NCI-H345 treated with DMSO at 0.1 percent for 48 hours (cell line): Measurements from ENCODE around the gene ABHD12.

ENCODE experiments used
- DNase-seq: peaks from one replicate; lab custom pipeline; 2025; ENCODE audit not compliant: unreplicated experiment; lab: John Stamatoyannopoulos, UW

ABHD12 gene

DNA sequence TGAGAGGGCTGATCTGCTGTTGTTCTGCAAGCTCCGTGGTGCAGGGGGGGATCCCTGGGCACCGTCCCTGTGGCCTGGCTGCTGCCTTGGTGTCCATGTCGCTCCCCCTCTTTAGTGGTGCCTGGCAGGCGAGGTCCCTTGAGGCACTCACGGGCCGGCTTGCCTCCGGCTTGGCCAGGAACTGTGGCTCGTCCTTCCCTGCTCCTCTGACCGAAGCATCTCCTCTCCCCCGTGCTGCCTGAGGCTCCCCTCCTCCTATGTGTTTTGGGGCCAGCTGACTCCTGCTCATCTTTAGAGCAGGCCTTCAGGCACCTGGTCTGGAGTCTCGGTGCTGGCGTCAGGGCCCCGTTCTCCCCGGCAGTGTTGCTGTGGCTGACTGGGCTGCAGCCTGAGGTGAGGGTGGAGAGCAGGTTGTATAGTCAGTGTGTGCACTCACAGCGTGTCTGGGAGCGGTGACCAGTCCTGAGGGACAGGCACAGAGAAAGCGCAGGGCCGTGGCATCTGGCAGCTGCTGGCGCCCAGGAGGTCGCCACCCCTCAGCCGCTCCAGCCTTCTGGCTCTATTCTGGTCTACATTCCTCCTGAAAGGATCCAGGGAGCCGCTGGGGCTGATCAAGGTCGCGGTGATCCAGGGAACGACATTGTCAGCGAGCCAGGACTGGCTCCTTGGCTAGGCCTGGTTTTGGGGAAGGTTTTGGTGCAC lies 99.1 kb downstream of the ABHD12 start:
- DNase-seq: no peak

DNA sequence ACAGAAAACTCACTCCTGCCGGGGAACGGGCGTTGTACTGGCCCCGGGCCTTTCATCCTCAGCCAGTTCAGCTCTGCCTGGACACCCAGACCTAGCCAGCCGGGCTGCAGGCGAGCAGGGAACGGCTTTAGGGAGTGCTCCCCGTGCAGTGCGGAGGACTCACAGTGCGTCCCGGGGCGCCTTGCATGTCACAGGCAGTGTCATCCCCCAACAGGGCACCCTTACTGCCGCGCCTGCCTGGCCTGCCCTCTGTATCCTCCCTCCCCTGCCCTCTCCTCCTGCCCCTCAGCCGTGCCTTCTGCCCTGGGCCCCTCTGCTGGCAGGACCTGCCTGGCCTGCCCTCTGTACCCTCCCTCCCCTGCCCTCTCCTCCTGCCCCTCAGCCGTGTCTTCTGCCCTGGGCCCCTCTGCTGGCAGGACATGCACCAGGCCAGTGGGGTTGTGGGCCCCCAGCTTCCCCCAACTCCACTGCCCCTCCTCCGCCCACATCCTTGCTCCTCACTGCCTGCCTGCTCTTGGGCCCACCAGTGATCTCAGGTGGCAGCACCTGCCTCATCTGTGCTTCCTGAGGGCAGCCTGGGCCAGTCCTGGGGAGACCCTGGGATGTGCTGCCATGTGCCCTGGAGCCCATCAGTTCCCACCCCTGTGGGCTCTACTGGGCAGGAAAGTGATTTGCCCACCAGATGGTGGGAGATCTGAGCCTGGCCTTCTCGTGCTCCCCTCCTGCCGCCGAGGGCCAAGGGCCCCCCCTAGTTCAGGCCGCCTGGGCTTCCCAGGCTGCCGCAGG lies 99.8 kb downstream of the ABHD12 start:
- no peak for DNase-seq

DNA sequence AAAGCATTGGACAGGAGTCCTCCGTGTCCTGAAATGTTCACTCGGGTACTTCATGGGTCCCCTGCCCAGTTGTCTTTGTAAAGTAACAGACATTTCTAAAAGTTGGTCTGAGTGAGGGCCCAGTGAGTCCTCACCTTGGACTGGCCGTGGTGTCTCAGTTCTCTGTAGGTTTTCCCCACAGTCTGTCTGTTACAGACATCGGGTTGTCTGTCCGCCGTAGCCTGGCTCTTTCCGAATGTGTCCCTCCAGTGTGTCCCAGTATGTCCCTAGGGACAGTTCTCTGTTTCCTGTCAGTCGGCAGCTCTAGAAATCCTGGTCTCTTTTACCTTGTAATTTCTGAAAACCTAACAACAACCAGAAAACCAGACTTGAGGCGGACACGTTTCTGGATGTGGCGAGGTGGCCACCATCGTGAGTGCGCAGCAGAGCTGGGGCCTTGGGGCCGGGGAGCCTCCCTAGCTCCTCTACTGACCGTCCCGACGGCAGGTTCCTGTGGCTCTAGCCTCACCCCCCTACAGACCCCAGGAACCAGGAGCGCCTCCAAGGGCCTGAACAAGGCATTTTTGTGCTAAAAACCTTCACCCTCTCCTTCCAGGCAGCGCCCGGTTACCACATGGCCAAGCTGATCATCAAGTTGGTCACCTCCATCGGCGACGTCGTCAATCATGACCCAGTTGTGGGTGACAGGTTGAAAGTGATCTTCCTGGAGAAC lies 100.6 kb downstream of the ABHD12 start:
- no peak for DNase-seq

DNA sequence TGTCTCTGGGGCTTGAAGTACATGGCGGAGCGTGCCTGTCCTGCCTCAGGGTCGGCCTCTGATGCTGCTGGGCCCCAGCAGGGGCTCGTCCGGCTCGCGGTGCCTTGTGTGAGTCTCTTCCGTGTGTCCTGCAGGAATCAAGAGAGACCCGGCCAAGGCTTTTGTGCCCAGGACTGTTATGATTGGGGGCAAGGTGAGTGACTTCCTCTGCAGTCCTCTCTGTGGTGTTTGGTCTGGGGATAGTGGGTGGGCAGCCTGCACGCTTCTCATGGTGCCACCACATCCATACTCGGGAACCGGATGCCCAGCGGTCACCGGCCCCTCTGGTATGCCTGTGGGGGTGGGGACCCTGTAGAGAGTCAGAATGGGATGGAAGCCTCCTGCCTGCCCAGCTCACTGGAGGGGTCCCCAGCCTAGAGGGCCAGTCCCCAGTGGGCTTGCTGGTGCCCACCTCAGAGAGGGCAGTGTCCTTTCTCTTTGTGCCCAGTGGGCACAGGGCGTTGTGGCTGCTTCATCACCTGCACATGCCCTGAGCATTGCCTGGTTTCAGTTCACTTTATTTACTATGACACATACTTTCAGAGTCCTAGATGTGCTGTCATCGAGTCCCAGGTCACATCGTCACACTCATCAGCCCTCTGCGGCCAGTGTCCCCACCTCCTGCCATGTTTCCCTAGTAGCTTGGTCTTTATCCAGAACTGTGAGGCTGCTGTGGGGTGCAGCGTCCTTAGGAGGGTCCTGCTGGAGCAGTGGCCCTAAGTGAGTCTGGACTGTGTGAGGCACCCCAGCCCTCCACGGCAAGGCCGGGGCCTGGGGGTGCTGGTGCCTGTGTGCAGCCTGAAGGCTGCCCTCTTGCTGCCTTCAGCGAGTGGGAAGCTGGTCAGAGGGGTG lies 102.1 kb downstream of the ABHD12 start:
- no peak for DNase-seq

DNA sequence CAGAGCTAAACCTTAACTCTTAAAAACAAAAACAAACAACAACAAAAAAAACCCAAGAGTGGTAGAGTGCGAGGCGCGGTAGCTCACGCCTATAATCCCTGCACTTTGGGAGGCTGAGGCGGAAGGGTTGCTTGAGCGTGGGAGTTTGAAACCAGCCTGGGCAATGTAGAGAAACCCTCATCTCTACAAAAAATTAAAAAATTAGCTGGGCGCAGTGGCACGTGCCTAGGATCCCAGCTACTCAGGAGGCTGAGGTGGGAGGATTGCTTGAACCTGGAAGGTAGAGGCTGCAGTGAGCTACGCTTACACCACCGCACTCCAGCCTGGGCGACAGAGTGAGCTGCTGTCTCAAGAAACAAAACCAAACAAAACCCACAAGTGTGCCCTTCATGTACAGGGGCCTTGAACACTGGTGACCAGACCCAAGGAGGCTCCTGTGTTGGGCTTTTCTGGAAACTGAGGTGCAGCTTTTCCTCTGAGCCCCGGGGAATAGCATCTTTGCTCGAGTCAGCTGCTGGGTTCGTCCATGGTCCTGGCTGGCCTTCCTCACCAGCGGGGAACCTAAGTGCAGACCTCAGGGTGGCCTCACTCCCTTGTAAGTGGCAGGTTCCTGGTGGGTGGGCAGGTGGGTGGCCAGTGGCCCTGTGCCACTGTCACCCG lies 102.9 kb downstream of the ABHD12 start:
- no peak for DNase-seq

DNA sequence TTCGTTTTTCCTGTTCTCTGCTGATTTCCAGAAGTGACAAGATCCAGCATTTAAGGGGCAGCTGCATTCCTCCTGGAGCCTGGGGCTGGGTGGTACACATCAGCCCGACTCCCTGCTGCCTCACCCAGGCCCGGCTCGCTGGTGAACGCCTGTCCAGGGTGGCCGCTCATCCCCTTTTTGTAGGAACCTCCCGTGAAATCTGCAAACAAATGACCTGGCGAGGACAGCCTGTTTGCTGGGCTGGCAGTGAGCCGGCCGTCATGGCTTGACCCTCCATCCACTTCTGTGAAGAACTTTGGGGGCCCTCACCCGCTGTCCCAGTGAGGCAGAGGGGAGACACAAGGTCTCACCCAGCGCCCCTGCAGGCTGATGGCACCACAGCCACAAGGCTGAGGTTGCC lies 103.7 kb downstream of the ABHD12 start:
- no peak for DNase-seq

DNA sequence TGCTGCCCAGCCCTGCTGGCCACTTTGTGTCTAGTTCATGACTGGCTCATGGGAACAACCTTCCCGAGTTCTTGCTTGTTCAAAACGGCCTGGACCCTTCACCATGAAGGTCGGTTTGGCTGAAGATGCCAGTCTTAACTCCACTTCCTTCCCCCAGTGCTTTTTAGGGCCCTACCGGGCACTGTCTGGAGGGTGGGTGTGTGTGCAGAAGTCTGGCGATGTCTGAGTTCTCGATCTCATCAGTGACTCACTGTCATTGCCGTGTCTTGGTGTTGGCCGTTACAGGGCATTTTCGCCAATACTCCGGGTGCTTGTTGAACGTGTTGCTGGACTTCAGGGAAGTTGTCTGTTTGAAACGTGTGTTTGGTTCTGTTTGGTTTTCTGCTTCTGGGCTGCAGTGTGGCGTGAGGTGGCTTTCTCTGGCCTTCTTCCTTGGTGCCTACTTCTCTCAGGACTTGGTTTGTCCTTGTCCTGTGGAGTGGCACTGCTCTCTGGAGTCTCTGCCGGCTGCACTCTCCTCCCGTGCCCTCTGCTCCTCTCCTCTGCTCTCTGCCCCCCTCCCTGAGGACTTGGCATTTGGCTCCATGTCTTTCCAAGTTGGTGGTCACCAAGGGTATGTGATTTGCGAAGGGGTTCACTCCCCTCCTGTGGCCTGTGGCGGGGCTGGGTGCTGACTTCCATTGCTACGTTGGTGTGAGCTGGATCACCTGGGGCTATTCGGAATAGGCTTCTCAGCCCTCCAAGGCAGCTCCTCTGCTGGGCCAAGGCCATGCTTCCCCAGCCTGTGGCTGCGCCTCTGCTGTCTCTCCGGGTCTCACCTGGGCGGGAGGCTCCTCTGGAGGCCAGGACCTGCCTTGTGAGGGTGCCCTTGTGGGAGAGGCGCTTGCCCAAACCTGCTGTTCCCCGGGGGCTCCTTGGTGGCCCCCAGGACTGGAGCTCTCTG lies 104.5 kb downstream of the ABHD12 start:
- DNase-seq: no peak

DNA sequence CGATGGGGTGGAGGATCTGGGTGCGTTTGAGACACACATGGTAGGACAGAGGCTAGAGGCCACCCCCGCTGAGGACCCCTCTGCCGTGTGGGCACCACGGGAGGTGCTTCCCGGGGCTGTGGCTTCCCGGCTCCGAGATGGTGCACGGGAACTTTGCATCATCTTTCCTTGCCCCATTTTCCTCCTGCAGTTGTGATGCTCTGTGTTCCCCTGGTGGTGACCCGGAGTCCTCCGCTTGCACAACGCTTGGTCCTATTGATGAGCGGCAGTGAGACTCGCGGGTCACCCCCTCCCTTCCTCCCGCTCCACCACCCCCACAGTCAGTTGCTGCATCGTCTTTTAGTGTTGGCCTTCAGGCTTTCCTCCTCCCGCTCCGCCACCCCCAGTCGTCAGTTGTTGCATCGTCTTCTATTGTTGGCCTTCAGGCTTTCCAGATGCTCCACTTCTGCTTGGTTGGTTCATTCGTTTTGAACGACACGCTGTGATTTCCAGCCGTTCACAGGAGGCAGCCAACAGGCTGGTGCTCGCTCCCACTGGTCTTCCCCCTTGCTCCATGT lies 105.5 kb downstream of the ABHD12 start:
- DNase-seq: no peak

DNA sequence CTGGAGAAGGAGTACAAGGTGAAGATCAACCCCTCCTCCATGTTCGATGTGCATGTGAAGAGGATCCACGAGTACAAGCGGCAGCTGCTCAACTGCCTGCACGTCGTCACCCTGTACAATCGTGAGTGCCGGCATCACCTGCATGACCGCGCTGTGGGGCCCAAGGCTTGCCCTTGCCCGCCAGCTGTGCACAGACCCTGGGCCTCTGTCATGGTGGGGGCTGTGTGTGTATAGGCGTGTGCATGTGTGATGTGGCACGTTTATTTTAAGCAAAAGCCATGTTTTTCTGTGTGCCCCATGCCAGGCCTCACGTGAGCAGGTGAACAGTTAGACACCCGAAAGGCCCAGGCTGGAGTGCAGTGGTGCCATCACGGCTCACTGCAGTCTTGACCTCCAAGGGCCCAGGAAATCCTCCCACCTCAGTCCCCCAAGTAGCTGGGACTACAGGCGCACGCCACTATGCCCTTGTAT lies 106.5 kb downstream of the ABHD12 start:
- no peak for DNase-seq

DNA sequence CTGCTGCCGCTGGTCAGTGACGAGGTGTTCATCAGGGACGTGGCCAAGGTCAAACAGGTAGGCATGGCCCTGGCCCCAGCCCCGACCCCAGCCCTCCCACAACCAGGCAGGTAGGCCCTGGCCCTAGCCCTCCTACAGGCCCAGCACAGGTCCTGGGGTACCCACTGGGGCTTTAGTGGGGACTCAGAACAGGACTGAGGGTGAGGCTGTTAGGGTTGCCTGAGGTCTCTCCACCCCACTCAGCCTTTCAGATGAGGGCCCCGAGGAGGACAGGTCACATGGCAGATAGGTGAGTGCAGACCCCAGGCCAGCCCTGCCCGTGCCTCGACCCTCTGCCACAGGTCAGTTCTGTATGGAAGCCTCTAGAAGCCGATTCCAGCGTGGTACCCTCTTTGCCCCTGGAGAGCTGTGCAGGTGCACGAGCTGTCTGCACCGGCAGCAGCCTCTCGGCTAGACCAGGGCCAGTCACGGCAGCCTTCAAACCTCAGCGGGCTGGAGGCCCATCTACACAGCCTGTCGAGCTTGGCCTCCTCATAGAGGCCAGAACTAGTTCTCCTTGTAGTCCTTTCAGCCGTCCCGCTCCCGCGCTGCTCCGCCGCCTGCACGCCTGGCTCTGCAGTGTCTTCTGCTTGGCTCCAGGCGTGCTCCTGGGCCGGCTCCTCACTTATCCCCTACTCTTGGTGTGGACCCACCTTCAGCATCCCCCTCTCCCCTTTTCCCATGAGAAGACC lies 107.2 kb downstream of the ABHD12 start:
- DNase-seq: no peak

DNA sequence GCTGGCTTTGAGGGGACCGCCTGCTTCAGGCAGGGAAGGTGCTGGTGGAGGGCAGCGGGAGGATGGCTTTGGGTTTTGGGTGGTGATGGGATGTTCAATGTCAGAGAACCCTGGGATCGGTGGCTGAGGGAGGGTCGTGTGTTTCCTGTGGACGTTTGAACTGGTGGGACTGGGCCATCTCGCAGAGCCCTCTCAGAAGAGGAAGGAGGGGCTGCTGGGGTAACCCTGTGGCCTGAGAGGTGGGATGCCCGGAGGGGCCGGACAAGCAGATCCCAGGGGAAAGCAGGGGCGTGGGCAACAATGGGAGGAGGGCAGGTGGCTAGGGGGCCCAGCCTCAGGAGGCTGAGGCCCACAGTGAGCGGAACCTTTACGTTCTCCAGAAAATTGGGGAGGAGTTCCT lies 107.8 kb downstream of the ABHD12 start:
- DNase-seq: no peak

DNA sequence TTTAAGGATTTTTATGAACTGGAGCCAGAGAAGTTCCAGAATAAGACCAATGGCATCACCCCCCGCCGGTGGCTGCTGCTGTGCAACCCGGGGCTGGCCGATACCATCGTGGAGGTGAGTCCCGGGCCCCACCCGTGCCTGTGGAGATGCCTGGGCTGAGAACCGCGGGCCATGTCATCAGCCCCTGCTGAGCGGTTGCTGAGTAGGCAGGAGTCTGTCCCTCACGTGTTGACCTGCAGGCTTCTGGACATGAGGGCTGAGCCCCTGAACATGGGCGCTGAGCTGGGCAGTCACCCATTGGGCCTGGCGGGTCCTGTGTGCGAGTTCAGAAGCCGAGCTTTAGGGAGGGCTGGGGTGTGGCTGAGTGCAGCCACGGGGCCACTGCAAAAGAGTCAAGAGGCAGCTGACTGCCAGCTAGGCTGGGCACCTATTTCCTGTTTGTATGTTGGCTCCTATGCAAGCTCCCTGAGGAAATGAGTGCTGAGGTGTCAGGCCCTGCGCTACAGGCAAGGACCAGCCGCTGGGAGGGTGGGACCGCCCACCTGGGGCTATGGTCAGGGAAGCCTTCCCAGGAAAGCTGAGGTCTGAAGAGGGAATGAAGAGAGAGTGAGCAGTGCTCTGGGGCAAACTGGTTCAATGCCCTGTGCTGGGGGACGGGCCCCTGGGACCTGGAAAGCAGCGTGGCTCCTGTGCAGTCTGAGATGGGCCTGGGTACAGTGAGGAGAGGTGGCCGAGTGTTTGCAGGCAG lies 108.4 kb downstream of the ABHD12 start:
- DNase-seq: no peak

DNA sequence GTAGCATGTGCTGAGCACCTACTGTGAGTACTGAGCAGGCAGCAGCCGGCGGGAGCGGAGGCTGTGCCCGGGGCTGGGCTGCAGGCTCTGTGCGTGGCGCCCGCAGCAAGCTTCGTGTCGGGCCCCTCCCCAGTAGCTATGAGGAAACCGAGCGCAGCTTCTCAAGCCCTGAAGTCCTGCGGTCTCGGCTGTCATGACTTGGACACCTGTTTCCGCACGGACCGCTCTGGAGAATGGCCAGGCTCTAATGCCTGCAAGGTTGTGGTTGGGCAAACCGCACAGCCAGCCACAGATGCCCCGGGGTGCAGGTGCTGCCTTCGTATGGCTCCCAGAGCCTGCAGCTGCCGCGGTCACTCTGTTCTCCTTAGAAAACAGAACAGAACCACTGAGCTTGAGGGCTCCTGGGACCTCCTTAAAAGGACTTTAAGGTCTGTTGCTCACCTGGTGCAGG lies 109.1 kb downstream of the ABHD12 start:
- DNase-seq: no peak

DNA sequence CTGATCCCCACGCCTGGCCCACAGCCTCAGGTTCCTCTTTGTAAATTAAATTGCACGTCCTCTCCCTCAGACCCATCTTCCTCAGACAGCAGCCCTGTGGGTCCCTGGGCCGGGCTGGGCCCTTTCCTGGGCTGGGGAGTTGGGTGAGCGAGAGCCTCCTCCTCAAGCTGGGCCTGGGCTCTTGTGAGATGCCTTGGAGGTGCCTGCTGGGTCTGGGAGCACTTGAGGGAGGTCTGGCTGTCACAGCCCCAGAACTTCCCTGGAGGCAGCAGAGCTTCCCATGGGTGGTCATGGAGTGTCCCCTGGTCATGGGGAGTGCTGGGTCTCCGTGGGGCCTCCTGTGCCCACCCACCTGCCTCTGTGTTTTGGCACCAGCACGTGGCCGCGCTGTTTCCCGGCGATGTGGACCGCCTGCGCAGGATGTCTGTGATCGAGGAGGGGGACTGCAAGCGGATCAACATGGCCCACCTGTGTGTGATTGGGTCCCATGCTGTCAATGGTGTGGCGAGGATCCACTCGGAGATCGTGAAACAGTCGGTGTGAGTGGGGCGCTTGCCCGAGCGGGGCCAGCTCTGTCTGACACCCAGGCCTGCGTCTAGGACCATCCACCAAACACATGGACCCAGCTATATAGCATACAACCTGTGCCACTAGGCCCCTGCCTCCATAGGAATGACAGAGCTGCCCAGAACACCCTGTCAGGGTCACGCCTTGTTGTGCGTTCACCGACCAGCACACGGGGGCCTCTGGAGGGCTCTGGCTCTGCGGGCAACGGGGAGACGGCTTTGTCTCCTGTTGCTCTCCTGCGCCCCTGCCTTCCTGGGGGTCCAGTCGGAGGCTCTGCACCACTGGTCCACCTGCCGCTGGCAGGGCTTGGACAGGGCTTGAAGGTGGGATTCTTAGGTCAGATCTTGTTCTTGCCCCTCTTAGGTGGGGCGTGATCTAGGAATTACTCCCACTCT lies 109.8 kb downstream of the ABHD12 start:
- DNase-seq: no peak

DNA sequence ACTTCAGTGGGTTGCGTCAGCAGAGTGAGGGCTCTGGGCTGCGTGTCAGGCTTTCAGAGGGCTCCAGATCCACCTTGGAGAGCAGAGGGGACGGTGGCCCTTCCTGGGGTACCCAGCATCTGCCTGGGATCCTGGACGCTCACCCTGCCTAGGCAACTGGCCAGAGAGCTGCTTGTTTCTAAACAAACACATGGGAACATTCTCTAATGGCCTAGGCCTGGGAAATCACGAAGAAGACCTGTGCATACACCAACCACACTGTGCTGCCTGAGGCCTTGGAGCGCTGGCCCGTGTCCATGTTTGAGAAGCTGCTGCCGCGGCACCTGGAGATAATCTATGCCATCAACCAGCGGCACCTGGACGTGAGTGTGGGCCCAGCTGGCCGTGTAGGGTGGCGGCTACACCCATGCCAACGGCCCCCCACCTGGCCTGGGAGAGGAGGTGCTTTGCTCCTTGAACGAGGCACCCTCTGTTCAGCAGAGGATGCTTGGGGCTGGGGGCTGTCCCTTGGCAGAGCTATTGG lies 110.5 kb downstream of the ABHD12 start:
- peak; percentile 52 for DNase-seq

DNA sequence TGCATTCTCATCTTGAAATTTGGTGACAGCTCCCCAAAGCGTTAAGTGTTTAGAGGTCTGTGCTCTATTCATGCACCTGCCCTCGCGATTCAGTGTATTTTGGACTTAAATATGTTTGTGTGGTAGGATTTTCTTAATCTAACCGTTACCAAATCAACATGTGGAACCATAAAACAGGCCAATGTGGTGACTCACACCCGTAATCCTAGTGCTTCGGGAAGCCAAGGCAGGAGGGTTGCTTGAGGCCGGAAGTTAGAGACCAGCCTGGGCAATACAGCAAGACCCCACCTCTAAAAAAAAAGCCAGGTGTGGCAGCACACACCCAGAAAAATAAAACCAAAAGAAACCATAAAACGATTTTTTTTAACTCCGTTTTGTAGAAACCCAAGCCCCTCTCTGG lies 111.2 kb downstream of the ABHD12 start:
- no peak for DNase-seq
